Neural cell (in vitro differentiated cells): ENCODE measurements around the gene ADAM10.

Experiments
- CTCF ChIP-seq: fragments of 450-650 bp; IDR thresholded peaks from 2 replicates; pipeline ENCODE4 v1.5.1; 2014; ENCODE audit warnings: antibody characterized with exemption, mild to moderate bottlenecking, moderate library complexity; ENCODE audit not compliant: poor library complexity, severe bottlenecking
- EZH2 ChIP-seq: fragments of 200-600, 300-800 bp; shearing (Covaris generic), sonication (generic); IDR thresholded peaks from 2 replicates; pipeline ENCODE4 v1.6.1; 2014; ENCODE audit warnings: antibody characterized with exemption, low read length, borderline replicate concordance, mild to moderate bottlenecking; ENCODE audit not compliant: insufficient read depth, poor library complexity, severe bottlenecking
- POLR2AphosphoS5 ChIP-seq: IDR thresholded peaks from 2 replicates; pipeline ENCODE4 v1.6.1; 2012
- RAD21 ChIP-seq: fragments of 450-650 bp; conservative IDR thresholded peaks from 2 replicates; pipeline ENCODE4 v1.6.1; 2014; ENCODE audit warnings: antibody characterized with exemption, mild to moderate bottlenecking, moderate library complexity
- SMC3 ChIP-seq: fragments of 450-650 bp; conservative IDR thresholded peaks from 2 replicates; pipeline ENCODE4 v1.6.1; 2014; ENCODE audit warnings: antibody characterized with exemption, mild to moderate bottlenecking, moderate library complexity; ENCODE audit not compliant: poor library complexity

DNA sequence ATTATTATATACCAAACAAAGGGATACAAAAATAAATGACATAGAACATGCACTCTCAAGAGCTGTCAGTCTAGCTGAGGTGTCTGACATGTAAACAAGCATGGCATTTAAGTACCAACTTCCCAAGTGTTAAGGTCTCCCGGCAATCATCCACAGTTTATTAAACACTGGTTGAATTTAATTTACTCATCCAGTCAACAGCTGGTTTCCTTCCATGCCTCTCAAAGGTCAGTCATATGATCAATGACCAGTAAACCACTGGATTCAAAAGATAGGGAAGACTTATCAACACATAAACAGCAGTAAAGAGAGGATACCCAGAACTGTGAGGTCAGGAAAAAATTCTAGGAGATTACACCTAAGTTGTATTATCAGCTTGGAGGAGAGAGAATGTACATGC, 80.4 kb downstream of the ADAM10 start:
- TF ChIP-seq CTCF (no peak), EZH2 (no peak), POLR2AphosphoS5 (no peak), SMC3 (no peak), RAD21 (no peak)
